Activated CD4-positive, alpha-beta memory T cell treated with anti-CD3 and anti-CD28 coated beads for 36 hours (primary cell): ENCODE measurements around the gene OR8I2. TPM values are rescaled to one million over a fixed set of nuclear protein-coding genes. Genes with fewer than 3 reads are reported as not detected.
"Not testable (repeated sequence)": the region's sequence is repeated elsewhere in the genome, so short reads cannot be mapped to it uniquely, and the experiment has no call there.

Experiments used
- CTCF ChIA-PET: fragments of 350-600 bp; sonication (Branson Sonifier 250); formaldehyde crosslinking; loops from one replicate; lab custom pipeline; 2021; ENCODE audit warnings: antibody characterized with exemption, inconsistent platforms; lab: Charles Lee
- POLR2A ChIA-PET: fragments of 350-600 bp; sonication (Branson Sonifier 250); formaldehyde crosslinking; loops from one replicate; lab custom pipeline; 2021; ENCODE audit warnings: antibody characterized with exemption; lab: Charles Lee
- DNase-seq: peaks from one replicate; pipeline ENCODE4 v3.0.0-alpha.2; 2020
- H3K27ac Mint-ChIP-seq: one replicate; pipeline ENCODE4 v1.8.0; 2021; ENCODE audit warnings: mixed read lengths
- H3K27me3 Mint-ChIP-seq: one replicate; pipeline ENCODE4 v1.8.0; 2021; ENCODE audit warnings: mixed read lengths
- H3K36me3 Mint-ChIP-seq: one replicate; pipeline ENCODE4 v1.8.0; 2021; ENCODE audit warnings: mixed read lengths
- H3K4me1 Mint-ChIP-seq: one replicate; pipeline ENCODE4 v1.8.0; 2021; ENCODE audit warnings: low read depth, mixed read lengths
- H3K4me3 Mint-ChIP-seq: one replicate; pipeline ENCODE4 v1.8.0; 2021; ENCODE audit warnings: mild to moderate bottlenecking, mixed read lengths
- H3K9me3 Mint-ChIP-seq: one replicate; pipeline ENCODE4 v1.8.0; 2021; ENCODE audit warnings: mixed read lengths
- intact Hi-C: fragments of 100-400 bp; cut with micrococcal nuclease; formaldehyde crosslinking; loops from one replicate; pipeline ENCODE4 v1.15.1; 2023
- total RNA-seq, 2 experiments: library from RNA; stranded (reverse); gene quantifications; one replicate each; pipeline ENCODE4 v1.2.3, GENCODE V29; 2021

The OR8I2 gene
- not detected for total RNA-seq

- no peak within 1 kb of the TSS for H3K4me3 Mint-ChIP-seq
- H3K27ac Mint-ChIP-seq: no peak within 1 kb of the TSS
- ChIA-PET CTCF (interaction anchor here (0.7 kb wide), 1 partner anchor 418 kb away, joined by 3 read pairs; no protein-coding TSS in a partner anchor), POLR2A (no interaction called here)
- intact Hi-C loops: no loop called here
- no peaks in the 10 kb centered on the region for H3K4me1 Mint-ChIP-seq
- H3K36me3 Mint-ChIP-seq: no peaks in the 10 kb centered on the region
- H3K9me3 Mint-ChIP-seq: peaks cover 19% of the 10 kb centered on the region
- no peak for DNase-seq
- H3K27me3 Mint-ChIP-seq: no peaks in the 10 kb centered on the region
Measured at GRCh38 chr11:56093008-56093407, at the start of gene OR8I2. Gene OR8I2, plus strand, starts transcription at chr11:56093308. Its CDS starts 0 bp downstream, at chr11:56093308.

- H3K9me3 Mint-ChIP-seq: peaks cover 19% of the 10 kb centered on the region
- ChIA-PET CTCF (no interaction called here), POLR2A (no interaction called here)
- no peaks in the 10 kb centered on the region for H3K4me1 Mint-ChIP-seq
- H3K27me3 Mint-ChIP-seq: no peaks in the 10 kb centered on the region
- H3K36me3 Mint-ChIP-seq: no peaks in the 10 kb centered on the region
- DNase-seq: no peak
- intact Hi-C loops: no loop called here
- no peak overlapping the region for H3K27ac Mint-ChIP-seq
- no peak overlapping the region for H3K4me3 Mint-ChIP-seq
Measured at GRCh38 chr11:56045538-56045937, 47.6 kb upstream of the OR8I2 start.

- no peak for DNase-seq
- H3K27ac Mint-ChIP-seq: no peak overlapping the region
- H3K36me3 Mint-ChIP-seq: no peaks in the 10 kb centered on the region
- intact Hi-C loops: no loop called here
- H3K4me3 Mint-ChIP-seq: no peak overlapping the region
- POLR2A ChIA-PET: no interaction called here
- no peaks in the 10 kb centered on the region for H3K27me3 Mint-ChIP-seq
- H3K4me1 Mint-ChIP-seq: no peaks in the 10 kb centered on the region
- CTCF ChIA-PET: no interaction called here
- peaks cover 12% of the 10 kb centered on the region for H3K9me3 Mint-ChIP-seq
Measured at GRCh38 chr11:56048480-56048879, 44.6 kb upstream of the OR8I2 start.

DNA sequence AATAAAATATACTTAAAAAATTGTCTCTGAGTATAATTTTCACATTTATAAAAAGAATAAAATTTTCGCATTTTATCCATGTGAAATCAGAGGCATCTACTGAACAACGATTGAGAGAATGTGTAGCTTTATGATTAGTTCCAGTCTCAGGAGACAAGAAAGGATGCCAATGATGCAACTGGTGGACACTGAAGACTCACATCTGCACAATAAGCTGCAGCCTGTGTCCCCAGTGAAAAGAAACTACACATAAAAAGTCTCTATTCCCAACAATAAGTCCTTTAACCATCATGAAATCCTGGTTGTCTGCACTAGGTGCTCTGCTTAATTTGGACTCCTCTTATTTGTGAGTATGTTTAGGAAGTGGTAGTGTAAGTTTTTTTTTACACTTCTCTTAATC is 43.6 kb upstream of the OR8I2 start:
- intact Hi-C loops: no loop called here
- no peaks in the 10 kb centered on the region for H3K36me3 Mint-ChIP-seq
- CTCF ChIA-PET: no interaction called here
- no peak overlapping the region for H3K4me3 Mint-ChIP-seq
- DNase-seq: no peak
- peaks cover 13% of the 10 kb centered on the region for H3K9me3 Mint-ChIP-seq
- no peaks in the 10 kb centered on the region for H3K4me1 Mint-ChIP-seq
- H3K27me3 Mint-ChIP-seq: no peaks in the 10 kb centered on the region
- POLR2A ChIA-PET: no interaction called here
- H3K27ac Mint-ChIP-seq: no peak overlapping the region

- H3K27ac Mint-ChIP-seq, H3K4me1 Mint-ChIP-seq, CTCF ChIA-PET, H3K36me3 Mint-ChIP-seq, DNase-seq, H3K27me3 Mint-ChIP-seq, intact Hi-C loops, POLR2A ChIA-PET, H3K4me3 Mint-ChIP-seq: not testable (repeated sequence)
- peaks cover 29% of the 10 kb centered on the region for H3K9me3 Mint-ChIP-seq
Measured at GRCh38 chr11:56056366-56056765, 36.7 kb upstream of the OR8I2 start.

DNA sequence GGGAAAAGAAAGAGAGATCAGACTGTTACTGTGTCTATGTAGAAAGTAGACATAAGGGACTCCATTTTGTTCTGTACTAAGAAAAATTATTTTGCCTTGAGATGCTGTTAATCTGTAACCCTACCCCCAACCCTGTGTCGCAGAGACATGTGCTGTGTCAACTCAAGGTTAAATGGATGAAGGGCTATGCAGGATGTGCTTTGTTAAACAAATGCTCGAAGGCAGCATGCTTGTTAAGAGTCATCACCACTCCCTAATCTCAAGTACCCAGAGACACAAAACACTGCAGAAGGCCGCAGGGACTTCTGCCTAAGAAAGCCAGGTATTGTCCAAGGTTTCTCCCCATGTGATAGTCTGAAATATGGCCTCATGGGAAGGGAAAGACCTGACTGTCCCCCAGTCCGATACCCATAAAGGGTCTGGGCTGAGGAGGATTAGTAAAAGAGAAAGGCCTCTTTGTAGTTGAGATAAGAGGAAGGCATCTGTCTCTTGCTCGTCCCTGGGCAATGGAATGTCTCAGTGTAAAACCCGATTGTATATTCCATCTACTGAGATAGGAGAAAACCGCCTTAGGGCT is 35.4 kb upstream of the OR8I2 start:
- H3K27me3 Mint-ChIP-seq, DNase-seq, H3K27ac Mint-ChIP-seq, POLR2A ChIA-PET, H3K4me3 Mint-ChIP-seq, H3K4me1 Mint-ChIP-seq, CTCF ChIA-PET, H3K36me3 Mint-ChIP-seq, intact Hi-C loops: not testable (repeated sequence)
- peaks cover 27% of the 10 kb centered on the region for H3K9me3 Mint-ChIP-seq

DNA sequence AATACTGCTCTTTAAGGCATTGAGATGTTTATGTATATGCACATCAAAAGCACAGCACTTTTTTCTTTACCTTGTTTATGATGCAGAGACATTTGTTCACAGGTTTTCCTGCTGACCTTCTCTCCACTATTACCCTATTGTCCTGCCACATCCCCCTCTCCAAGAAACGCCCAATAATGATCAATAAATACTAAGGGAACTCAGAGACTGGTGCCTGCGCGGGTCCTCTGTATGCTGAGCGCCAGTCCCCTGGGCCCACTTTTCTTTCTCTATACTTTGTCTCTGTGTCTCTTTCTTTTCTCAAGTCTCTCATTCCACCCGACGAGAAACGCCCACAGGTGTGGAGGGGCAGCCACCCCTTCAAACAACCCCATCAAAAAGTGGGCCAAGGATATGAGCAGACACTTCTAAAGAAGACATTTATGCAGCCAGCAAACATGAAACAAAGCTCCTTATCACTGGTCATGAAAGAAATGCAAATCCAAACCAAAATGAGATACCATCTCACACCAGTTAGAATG is 34.8 kb upstream of the OR8I2 start:
- CTCF ChIA-PET, H3K4me1 Mint-ChIP-seq, H3K36me3 Mint-ChIP-seq, H3K27me3 Mint-ChIP-seq, POLR2A ChIA-PET, H3K27ac Mint-ChIP-seq, H3K4me3 Mint-ChIP-seq, DNase-seq, intact Hi-C loops: not testable (repeated sequence)
- peaks cover 27% of the 10 kb centered on the region for H3K9me3 Mint-ChIP-seq

DNA sequence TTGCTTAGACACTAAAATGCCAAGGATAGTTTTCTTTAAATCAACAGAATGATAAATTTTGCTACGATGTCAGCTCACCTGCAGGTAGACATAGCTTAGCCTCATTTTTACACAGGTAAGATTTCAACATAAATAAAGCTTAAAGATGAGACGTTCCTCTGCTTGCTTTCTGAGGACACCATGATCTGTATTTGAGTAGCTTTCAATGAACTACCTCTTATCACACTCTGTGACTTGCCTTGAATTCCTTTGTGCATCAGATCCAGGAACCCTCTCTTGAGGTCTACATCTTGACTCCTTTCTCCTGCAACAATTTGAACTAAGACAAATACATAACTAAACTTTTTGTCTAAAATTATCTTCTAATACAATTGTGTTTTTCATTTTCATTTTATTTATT is 26.1 kb upstream of the OR8I2 start:
- no peaks in the 10 kb centered on the region for H3K27me3 Mint-ChIP-seq
- H3K4me3 Mint-ChIP-seq: no peak overlapping the region
- intact Hi-C loops: no loop called here
- CTCF ChIA-PET: no interaction called here
- no peaks in the 10 kb centered on the region for H3K36me3 Mint-ChIP-seq
- no peak for DNase-seq
- no peaks in the 10 kb centered on the region for H3K4me1 Mint-ChIP-seq
- POLR2A ChIA-PET: no interaction called here
- H3K27ac Mint-ChIP-seq: no peak overlapping the region
- H3K9me3 Mint-ChIP-seq: peaks cover 31% of the 10 kb centered on the region

DNA sequence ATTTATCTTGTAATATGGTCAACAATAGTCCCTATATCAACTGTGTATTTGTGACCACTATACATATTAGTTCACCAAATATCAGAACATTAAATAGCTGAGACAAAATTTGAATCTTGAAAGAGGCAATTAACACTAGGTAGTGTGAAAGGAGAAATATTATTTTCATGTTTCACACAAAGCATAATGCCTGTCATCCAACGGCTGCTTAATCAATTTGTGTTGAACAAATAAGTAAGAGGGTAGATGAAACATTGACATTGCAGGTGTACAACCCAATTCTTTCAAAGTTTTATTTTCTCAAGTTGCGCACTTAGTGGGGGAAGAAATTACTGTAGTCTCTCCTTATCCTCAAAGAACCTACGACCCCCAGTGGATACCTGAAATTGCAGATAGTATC is 3.4 kb upstream of the OR8I2 start:
- Mint-ChIP-seq H3K9me3 (peaks cover 13% of the 10 kb centered on the region), H3K4me3 (no peak overlapping the region), H3K27ac (no peak overlapping the region), H3K36me3 (no peaks in the 10 kb centered on the region), H3K27me3 (no peaks in the 10 kb centered on the region), H3K4me1 (no peaks in the 10 kb centered on the region)
- POLR2A ChIA-PET: no interaction called here
- intact Hi-C loops: no loop called here
- CTCF ChIA-PET: no interaction called here
- DNase-seq: no peak

GRCh38 chr11:56103210-56103737 is 10.2 kb downstream of the OR8I2 start, which contains the start of gene OR8H2:
Gene OR8H2, plus strand, starts transcription at chr11:56103687. Its CDS starts 1,356 bp downstream, at chr11:56105043.
- Mint-ChIP-seq H3K27ac (no peak within 1 kb of the TSS), H3K4me1 (no peaks in the 10 kb centered on the region), H3K9me3 (peaks cover 25% of the 10 kb centered on the region), H3K27me3 (no peaks in the 10 kb centered on the region), H3K36me3 (no peaks in the 10 kb centered on the region), H3K4me3 (no peak within 1 kb of the TSS)
- ChIA-PET CTCF (no interaction called here), POLR2A (no interaction called here)
- DNase-seq: no peak
- intact Hi-C loops: no loop called here

- no peak for DNase-seq
- intact Hi-C loops: no loop called here
- no peaks in the 10 kb centered on the region for H3K36me3 Mint-ChIP-seq
- no peaks in the 10 kb centered on the region for H3K4me1 Mint-ChIP-seq
- ChIA-PET POLR2A (no interaction called here), CTCF (no interaction called here)
- H3K9me3 Mint-ChIP-seq: peaks cover 22% of the 10 kb centered on the region
- H3K27ac Mint-ChIP-seq: no peak within 1 kb of the TSS
- no peaks in the 10 kb centered on the region for H3K27me3 Mint-ChIP-seq
- H3K4me3 Mint-ChIP-seq: no peak within 1 kb of the TSS
Measured at GRCh38 chr11:56122073-56122472, 29.0 kb downstream of the OR8I2 start, which contains the start of gene OR8H3. Gene OR8H3, plus strand, starts transcription at chr11:56122373. Its CDS starts 0 bp downstream, at chr11:56122373.

DNA sequence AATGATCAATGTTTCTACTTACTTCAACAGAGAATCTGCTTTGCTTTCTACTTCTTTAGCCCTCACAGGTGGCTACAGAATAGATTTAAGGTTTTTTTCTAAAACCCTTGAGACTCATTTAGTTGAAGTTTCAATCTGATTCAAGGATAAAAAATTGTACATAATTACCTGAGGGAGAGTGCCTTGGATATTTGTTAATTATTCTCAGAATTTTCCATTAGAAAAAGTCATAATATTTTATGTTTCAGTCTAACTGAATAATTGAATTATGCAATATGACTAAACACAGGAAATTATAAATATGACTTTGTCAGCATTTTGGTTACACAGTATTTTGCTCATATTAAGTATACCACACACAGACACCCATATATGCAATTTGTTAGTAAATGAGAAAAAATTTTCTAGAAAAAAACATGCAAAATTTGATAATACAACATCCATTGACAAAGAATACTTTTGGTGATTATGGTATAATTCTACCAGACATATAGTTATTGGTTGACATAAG is 47.1 kb downstream of the OR8I2 start, which contains the start of gene OR8J3:
TSS of gene OR8J3 (minus strand) at position 51 of the 511 bp plus-strand sequence. CDS start 2,483 bp downstream, outside the sequence.
- H3K36me3 Mint-ChIP-seq: no peaks in the 10 kb centered on the region
- H3K4me3 Mint-ChIP-seq: no peak within 1 kb of the TSS
- H3K9me3 Mint-ChIP-seq: peaks cover 17% of the 10 kb centered on the region
- no peak within 1 kb of the TSS for H3K27ac Mint-ChIP-seq
- CTCF ChIA-PET: no interaction called here
- POLR2A ChIA-PET: no interaction called here
- intact Hi-C loops: no loop called here
- no peaks in the 10 kb centered on the region for H3K27me3 Mint-ChIP-seq
- DNase-seq: no peak
- no peaks in the 10 kb centered on the region for H3K4me1 Mint-ChIP-seq
